GM19023 (cell line): ENCODE measurements around the gene URI1.

ENCODE experiments used
- ATAC-seq: cut with Tn5 transposase; IDR thresholded peaks from one replicate; pipeline ENCODE4 v1.9.1; 2021; ENCODE audit warnings: mild to moderate bottlenecking, moderate library complexity; ENCODE audit not compliant: unreplicated experiment

Gene URI1

DNA sequence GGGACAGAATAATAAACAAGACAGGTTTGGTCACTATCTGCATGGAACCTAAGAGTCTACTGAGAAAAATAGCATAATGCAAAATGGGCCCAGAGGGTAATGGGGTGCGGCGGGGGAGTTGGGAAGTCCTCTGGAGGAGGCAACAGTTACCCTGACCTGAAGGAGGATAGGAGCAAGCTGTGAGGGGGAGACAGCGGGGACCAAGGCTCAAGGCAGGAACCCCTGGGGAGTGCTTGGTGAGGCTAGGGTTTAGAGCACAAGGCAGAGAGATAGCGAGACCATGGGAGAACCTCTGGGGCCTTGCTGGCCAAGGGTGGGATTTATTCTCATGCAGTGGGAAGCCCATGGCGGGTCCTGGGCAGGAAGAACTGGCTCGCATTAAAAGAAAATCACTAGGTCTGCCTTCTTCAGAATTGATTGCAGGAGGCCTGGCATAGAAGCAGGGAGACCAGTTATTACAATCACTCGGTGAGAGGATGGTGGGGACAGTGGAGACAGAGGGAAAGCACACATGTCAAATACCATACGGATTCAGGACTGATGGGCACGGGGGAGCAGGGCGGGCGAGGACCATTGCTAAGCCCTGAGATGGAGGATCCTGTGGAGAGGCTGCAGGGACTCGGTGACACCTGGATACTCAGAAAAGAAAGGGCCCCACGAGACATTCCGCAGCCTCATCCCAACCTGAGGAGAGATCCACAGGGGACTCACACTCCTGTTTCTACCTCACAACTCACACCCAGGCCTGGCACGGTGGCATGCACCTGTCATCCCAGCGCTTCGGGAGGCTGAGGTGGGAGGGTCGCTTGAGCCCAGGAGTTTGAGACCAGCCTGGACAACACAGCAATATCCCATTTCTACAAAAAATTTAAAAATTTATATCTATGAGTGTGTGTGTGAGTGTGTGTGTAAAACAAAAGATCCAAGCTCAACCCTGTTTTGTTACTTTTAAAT, 110.4 kb downstream of the URI1 start:
- no peak for ATAC-seq

- no peak for ATAC-seq
These were observed 111.5 kb downstream of the URI1 start for GRCh38 chr19:30053558-30053957.

GRCh38 chr19:30054210-30054609, 112.2 kb downstream of the URI1 start:
- ATAC-seq, result no peak

- ATAC-seq, result no peak
These were observed 114.5 kb downstream of the URI1 start for GRCh38 chr19:30056580-30056979.

GRCh38 chr19:30059741-30060457, 117.9 kb downstream of the URI1 start:
- no peak for ATAC-seq

GRCh38 chr19:30060531-30061222, 118.6 kb downstream of the URI1 start:
- ATAC-seq, result no peak

DNA sequence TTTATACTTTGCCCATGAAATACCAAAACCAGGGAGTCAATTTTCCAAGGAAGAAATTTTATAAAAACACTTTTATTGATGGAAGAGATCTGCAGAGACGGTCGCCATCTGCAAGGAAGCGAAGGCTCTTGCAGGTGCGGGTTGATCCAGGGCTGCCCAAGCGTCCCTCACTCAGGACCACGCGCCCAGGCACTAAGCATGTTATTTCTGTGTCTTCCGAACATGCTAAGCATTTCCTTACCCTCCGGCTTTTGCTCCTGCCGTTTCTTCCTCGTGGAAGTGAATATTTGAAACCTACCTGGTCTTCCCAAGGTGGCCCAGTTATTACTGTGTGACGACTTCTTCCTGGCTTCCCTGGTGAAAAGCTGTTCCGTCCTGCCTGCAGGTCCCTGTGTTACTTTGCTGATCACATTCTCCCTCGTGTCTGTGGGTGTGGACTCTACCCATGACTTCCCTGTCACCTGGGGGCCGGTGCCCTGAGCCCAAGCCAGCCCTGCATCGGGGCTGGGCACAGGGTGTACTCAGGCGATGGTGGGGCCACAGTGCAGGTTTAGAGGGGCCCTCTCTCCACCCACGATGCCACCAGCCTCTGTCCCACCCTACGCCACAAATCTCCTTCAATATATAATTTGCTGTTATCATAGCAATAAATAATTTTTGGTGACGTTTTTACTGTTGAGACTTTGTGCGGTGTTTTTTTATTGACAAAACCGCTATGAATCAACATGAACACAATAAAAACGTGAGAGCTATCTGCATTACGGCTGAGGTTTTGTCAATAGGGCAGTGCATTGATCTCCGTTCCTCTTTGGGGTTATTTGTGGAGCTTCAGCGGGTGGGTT, 119.4 kb downstream of the URI1 start:
- no peak for ATAC-seq

- no peak for ATAC-seq
These were observed 120.2 kb downstream of the URI1 start for GRCh38 chr19:30062065-30062906.

DNA sequence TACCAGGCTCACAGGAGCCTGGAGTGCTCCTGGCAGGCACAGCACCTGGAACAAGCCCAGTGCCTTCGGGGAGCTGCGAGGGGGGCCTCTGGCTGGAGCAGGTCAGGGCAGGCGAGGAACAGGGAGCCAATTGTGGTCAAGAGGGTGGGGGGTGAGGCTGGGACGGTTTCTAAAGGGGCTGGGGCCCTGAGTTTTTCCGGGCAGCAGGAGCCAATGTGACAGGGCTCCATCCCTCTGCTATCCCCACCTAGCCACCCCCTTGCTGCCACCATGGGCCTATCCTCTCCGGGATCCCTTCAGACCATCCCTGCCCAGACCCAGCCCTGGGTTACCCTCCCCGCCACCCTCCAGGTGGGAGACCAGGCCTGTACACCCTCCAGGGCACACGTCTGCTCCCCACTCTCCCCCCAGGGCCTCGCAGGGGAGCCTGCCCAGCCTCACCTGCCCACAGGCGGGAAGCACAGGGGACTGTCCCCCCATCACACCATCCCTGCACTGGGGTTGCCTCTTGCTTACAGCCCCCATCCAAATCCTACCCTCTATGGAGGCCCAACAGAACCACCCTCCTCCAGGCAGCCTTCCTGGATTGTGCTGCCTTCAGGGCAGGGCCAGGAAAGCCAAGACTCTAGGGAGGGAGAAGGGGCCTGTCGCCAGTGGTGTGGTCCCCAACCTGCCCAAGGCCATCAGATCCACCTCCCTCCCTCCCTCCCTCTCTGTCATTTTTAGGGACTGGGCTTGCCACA, 121.0 kb downstream of the URI1 start:
- ATAC-seq, result no peak

DNA sequence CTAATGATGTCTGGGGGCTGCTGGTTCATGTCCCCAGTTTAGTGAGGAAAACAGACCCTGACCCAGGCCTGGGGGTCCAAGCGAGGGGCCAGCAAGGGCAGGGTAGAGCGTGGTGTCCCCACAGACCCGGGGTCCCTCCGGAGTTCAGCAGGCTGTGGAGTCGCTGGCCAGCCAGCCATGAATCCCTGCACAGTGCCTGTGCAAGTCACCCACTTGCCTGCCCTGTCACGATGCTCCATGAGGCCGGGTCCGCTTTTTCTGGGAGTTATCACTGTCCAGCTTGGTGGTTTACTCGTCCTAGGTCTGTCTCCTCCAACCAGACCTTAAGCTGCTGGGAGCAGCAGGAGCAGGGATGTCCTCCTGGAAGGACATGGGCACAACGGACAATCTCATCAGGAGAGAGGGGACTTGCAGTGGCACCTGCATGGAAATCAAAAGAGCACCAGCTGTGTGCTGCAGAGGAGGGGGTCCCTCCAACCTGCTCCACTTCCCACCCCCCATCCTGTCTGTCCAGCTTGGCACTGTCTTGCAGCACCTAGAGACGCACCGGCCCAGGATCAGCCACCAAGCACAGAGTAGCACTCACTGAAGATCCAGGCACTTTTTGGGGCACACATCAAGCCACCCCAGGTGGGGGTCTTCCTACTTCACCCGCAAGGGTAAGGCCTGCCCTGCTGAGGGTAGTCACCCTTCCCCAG, 121.8 kb downstream of the URI1 start:
- no peak for ATAC-seq

DNA sequence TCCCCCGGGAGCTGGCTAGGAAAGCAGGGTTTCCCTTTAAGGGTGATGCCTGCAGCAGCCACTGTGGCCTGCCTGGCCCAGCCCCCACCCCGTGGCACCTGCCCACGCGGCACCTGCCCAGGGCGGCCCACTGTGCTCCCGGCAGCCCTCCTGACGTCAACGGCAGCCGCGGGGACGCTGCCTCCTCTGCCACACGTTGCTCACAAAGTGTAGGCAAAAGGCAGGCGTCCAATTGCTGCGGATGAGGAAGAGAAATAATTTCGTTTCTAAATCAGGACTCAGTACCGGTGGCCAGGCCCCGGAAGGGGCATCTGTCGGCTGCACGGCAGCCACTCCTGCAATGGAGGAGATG, 122.3 kb downstream of the URI1 start:
- ATAC-seq, result no peak

DNA sequence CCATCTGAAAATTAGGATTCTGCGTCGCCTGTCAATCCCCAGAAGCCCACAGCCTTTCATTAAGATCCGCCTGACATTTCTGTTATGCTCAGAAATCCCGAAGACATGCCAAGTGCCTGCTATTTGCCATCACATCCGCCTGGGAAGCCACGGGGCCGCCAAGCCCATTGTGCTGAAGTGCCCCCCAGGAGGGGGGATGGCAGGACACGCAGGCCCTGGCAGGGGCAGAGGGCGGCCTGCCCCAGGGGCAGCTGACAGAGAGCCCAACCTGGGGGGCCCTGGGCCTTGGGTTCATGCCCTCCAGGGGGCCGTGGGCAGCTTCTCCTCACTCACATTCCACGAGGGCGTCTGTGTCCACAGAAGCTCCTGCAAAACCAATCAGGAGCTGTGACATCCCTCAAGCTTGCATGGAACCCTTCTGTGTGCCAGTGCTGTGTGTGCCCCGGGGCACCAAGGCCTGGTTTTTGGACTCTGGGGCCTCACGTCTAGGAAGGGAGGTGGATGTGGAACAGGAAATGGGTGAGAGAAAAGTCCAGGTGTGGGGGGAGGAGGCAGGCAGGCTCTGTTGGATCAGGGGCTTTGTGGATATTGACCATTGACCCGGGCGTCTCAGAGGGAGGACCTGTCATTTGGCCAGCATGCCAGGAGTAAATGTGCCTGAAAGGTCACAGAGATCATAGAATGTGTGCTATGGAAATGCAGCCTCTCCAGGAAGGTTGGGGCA, 122.9 kb downstream of the URI1 start:
- no peak for ATAC-seq

- no peak for ATAC-seq
These were observed 123.9 kb downstream of the URI1 start for GRCh38 chr19:30065680-30066606.
